Endothelial cell (in vitro differentiated cells): ENCODE data around the gene MPP1. TPM values are rescaled to one million over a fixed set of nuclear protein-coding genes. Genes with fewer than 3 reads are reported as not detected.
A peak's percentile ranks its signal among the peaks of the same experiment; 100 is the strongest.

Experiments
- DNase-seq: peaks from one replicate; pipeline ENCODE4 v3.0.0; 2021; ENCODE audit warnings: low spot score
- H3K27ac Mint-ChIP-seq: one replicate; pipeline ENCODE4 v1.8.0; 2021; ENCODE audit warnings: mixed read lengths, inconsistent platforms; ENCODE audit not compliant: unreplicated experiment
- H3K27me3 Mint-ChIP-seq: one replicate; pipeline ENCODE4 v1.8.0; 2021; ENCODE audit warnings: mild to moderate bottlenecking, moderate library complexity, mixed read lengths, inconsistent platforms; ENCODE audit not compliant: unreplicated experiment
- H3K36me3 Mint-ChIP-seq: one replicate; pipeline ENCODE4 v1.8.0; 2021; ENCODE audit warnings: mild to moderate bottlenecking, low read depth, mixed read lengths, inconsistent platforms; ENCODE audit not compliant: unreplicated experiment
- H3K4me1 Mint-ChIP-seq: one replicate; pipeline ENCODE4 v1.8.0; 2021; ENCODE audit warnings: mild to moderate bottlenecking, mixed read lengths, inconsistent platforms; ENCODE audit not compliant: unreplicated experiment
- H3K4me3 Mint-ChIP-seq: one replicate; pipeline ENCODE4 v1.8.0; 2021; ENCODE audit warnings: mild to moderate bottlenecking, mixed read lengths, inconsistent platforms; ENCODE audit not compliant: unreplicated experiment
- H3K9me3 Mint-ChIP-seq: one replicate; pipeline ENCODE4 v1.8.0; 2021; ENCODE audit warnings: mixed read lengths, inconsistent platforms; ENCODE audit not compliant: unreplicated experiment
- CTCF ChIP-seq: fragments of 200-600 bp; sonication (generic); IDR thresholded peaks from one replicate; pipeline ENCODE4 v1.5.0; 2021; ENCODE audit warnings: antibody characterized with exemption; ENCODE audit not compliant: unreplicated experiment
- total RNA-seq: library from RNA; stranded (reverse); fragmentation: NEBNext Ultra II Directional; extraction: Animal tissue kit (Norgen Biotek cat#: 25700); gene quantifications from one replicate; pipeline ENCODE4 v1.2.1, GENCODE V29; 2021; ENCODE audit not compliant: unreplicated experiment

The MPP1 gene
- total RNA-seq, 1 donor from 2014 or later: 11.3 TPM

DNA sequence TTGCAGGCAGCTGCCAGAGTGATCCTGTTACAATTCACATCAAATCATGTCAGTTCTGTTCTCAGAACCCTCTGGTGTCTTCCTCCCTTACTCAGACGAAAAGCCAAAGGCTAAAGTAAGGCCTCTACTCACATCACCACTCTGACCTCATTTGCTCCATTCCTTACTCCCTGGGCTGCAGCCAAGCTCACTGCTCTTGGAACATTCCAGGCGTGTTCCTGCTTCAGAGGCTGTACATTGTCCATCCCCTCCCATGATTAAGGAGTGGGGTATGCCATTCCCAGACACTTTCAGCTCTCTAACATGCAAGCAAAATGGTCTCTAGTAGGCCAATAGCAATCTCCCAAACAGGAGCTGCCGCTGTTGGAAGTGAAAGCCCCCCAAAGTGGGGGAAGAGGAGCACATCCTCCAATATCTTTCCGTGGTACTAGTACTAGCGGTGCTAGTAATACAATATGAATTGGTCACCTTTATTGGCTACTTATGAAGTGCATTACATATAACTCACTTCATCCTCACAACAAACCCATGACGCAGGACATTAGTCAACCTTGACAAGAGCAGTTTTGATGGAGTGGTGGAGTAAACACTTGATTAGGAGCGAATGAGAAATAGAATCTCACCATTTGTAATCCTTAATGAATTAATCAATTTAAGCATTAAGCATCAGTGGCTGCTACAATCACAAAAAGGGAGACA, 69.4 kb downstream of the MPP1 start:
- DNase-seq: no peak
- no peak overlapping the region for H3K27ac Mint-ChIP-seq
- H3K4me3 Mint-ChIP-seq: no peak overlapping the region

GRCh38 chrX:154734061-154734781, 71.1 kb downstream of the MPP1 start:
- H3K27ac Mint-ChIP-seq: peak overlapping the region; percentile 83
- DNase-seq: no peak
- no peak overlapping the region for H3K4me3 Mint-ChIP-seq
- peaks cover 3% of the 10 kb centered on the region for H3K27me3 Mint-ChIP-seq
- H3K4me1 Mint-ChIP-seq: peaks cover 30% of the 10 kb centered on the region
- TF ChIP-seq CTCF: no peak
- no peaks in the 10 kb centered on the region for H3K36me3 Mint-ChIP-seq
- H3K9me3 Mint-ChIP-seq: no peaks in the 10 kb centered on the region

More for the DNA sequence above, 69.4 kb downstream of the MPP1 start:
- Mint-ChIP-seq H3K36me3 (no peaks in the 10 kb centered on the region), H3K27me3 (peaks cover 3% of the 10 kb centered on the region), H3K4me1 (peaks cover 21% of the 10 kb centered on the region), H3K9me3 (no peaks in the 10 kb centered on the region)
- no peak for TF ChIP-seq CTCF

DNA sequence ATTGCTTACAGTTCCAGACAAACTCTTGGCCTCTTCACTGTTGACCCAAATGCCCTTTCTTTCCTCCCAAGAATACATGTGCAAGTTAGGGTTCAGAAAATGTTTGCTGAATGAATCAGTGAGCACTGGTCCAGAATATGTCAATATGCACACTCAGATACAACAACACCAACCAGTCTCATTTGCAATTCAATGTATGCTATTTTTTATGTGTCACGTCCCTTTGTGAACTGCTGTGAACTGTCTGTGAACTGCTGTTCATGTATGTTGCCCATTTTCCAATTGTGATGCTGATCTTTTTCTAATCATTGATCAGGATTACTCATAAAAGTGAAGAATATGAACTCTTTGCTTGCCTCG, 72.2 kb downstream of the MPP1 start:
- Mint-ChIP-seq H3K4me1 (peaks cover 27% of the 10 kb centered on the region), H3K36me3 (no peaks in the 10 kb centered on the region)
- no peak for TF ChIP-seq CTCF

DNA sequence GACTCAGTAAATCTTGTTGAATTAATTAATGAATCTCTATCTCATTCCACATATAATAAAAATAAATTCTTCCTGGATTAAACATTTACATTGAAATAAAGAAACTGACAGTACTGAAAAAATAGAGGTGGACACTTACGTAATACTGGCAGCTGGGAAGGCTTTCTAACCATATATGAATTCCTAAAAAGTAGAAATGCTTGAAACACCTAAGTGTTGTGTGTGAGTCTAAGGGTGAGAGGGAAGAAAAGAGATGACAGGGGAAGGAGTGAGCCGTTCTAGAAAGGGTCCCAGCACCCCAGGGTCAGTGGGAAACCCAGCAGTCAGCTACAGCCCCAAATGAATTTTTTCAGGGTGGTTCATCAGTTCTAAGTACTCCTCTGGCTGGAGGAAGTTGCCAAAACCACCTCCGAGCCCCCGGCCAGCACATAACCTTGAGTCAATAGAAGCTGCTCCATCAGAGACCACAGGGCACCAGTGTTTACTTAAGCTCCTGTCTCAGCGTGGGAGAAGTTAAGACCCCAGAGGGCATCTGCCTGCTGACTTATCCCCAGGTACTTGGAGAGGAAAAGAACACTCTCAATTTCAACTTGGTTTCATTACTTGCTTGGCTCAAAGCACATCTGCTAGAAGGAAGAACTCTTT, 72.7 kb downstream of the MPP1 start:
- H3K27ac Mint-ChIP-seq: no peak overlapping the region
- H3K4me3 Mint-ChIP-seq: no peak overlapping the region
- no peak for DNase-seq
- peaks cover 3% of the 10 kb centered on the region for H3K27me3 Mint-ChIP-seq
- peaks cover 27% of the 10 kb centered on the region for H3K4me1 Mint-ChIP-seq
- no peak for TF ChIP-seq CTCF
- no peaks in the 10 kb centered on the region for H3K36me3 Mint-ChIP-seq
- H3K9me3 Mint-ChIP-seq: no peaks in the 10 kb centered on the region

More for the DNA sequence above, 72.2 kb downstream of the MPP1 start:
- no peak overlapping the region for H3K4me3 Mint-ChIP-seq
- H3K9me3 Mint-ChIP-seq: no peaks in the 10 kb centered on the region
- no peak for DNase-seq
- H3K27me3 Mint-ChIP-seq: peaks cover 3% of the 10 kb centered on the region
- H3K27ac Mint-ChIP-seq: no peak overlapping the region
